ENCODE measurements around the gene RGS1.

- TF ChIP-seq CTCF (conservative IDR thresholded peaks at IDR 0.05) = no peak
- no peak for TF ChIP-seq EZH2 (IDR thresholded peaks at IDR 0.05; ENCODE audit: low read depth)
Observed at GRCh38 chr1:192565946-192566345, 9.6 kb upstream of the RGS1 start.

Data from PC-9 (cell line).